Panc1 (cell line): ENCODE measurements around the gene SEL1L3.

ENCODE experiments used
- CTCF ChIP-seq: fragments of 450-650 bp; IDR thresholded peaks from 2 replicates; pipeline ENCODE4 v1.5.1; 2017; ENCODE audit warnings: mild to moderate bottlenecking
- POLR2AphosphoS5 ChIP-seq: IDR thresholded peaks from 2 replicates; pipeline ENCODE4 v1.6.1; 2012; ENCODE audit warnings: mild to moderate bottlenecking, low read depth, low read length, moderate library complexity
- REST ChIP-seq, 2 experiments: IDR thresholded peaks; 2 replicates each; pipeline ENCODE4 v1.6.1; 2011 to 2012; ENCODE audit warnings: low read depth in 2 of 2, control low read depth in 1 of 2, low read length in 1 of 2, mild to moderate bottlenecking in 1 of 2, moderate library complexity in 1 of 2; ENCODE audit not compliant: insufficient read depth in 1 of 2
- SIN3A ChIP-seq: IDR thresholded peaks from 2 replicates; pipeline ENCODE4 v1.6.1; 2012; ENCODE audit warnings: low read depth, mild to moderate bottlenecking, low read length, moderate library complexity, borderline replicate concordance; ENCODE audit not compliant: insufficient read depth
- TCF7L2 ChIP-seq: IDR thresholded peaks from 2 replicates; pipeline ENCODE4 v1.6.1; 2011; ENCODE audit warnings: mild to moderate bottlenecking, low read depth, low read length, inconsistent platforms

GRCh38 chr4:25879587-25879986 lies 16.8 kb upstream of the SEL1L3 start:
- TF ChIP-seq CTCF (no peak), POLR2AphosphoS5 (no peak), REST (IDR thresholded peaks at IDR 0.05; ENCODE audit: insufficient read depth in 1 of 2, low read depth in 2 of 2, low read length in 1 of 2) (no peak), SIN3A (no peak), TCF7L2 (no peak)
